ENCODE measurements around the gene PCDHGA1. TPM values are rescaled to one million over a fixed set of nuclear protein-coding genes. Genes with fewer than 3 reads are reported as not detected.
A peak's percentile ranks its signal among the peaks of the same experiment; 100 is the strongest.
"Not testable (repeated sequence)": the region's sequence is repeated elsewhere in the genome, so short reads cannot be mapped to it uniquely, and the experiment has no call there.

PCDHGA1 gene
- total RNA-seq, 6 experiments from 2014 or later, result 0.04 to 0.18 (median 0.12) TPM; not detected in 1

DNA sequence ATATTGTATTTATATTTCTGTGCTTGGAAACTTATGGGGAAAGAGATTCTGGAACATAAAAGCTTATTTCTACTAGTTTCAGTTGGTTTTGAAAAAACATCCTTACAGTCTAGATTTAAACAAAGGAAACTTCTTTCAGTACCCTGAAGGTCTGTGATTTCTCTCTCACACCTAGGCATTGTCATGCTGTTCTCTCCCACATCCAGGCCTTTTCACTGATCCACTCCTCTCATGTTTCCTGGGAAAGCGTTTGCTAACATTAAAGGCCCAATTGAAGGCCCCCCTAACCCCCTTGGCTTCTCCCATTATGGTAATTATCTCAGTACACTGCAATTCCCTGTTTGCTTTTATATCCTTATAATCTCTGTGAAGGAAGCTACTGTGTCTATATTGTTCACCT, 12.5 kb downstream of the PCDHGA1 start:
- no peak for TF ChIP-seq POLR2A (IDR thresholded peaks at IDR 0.05)
- TF ChIP-seq, protein P1, sequence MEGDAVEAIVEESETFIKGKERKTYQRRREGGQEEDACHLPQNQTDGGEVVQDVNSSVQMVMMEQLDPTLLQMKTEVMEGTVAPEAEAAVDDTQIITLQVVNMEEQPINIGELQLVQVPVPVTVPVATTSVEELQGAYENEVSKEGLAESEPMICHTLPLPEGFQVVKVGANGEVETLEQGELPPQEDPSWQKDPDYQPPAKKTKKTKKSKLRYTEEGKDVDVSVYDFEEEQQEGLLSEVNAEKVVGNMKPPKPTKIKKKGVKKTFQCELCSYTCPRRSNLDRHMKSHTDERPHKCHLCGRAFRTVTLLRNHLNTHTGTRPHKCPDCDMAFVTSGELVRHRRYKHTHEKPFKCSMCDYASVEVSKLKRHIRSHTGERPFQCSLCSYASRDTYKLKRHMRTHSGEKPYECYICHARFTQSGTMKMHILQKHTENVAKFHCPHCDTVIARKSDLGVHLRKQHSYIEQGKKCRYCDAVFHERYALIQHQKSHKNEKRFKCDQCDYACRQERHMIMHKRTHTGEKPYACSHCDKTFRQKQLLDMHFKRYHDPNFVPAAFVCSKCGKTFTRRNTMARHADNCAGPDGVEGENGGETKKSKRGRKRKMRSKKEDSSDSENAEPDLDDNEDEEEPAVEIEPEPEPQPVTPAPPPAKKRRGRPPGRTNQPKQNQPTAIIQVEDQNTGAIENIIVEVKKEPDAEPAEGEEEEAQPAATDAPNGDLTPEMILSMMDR (IDR thresholded peaks at IDR 0.05), result no peak
- WGBS (ENCODE audit: insufficient coverage, low coverage, low lambda C conversion rate, missing lambda C conversion rate), result 31% methylated on average over 1 of the region's 1 CpG
- H3K27me3 ChIP-seq, result no peaks in the 10 kb centered on the region
- H3K36me3 ChIP-seq, result no peaks in the 10 kb centered on the region
- ATAC-seq, result no peak
- H3K9me3 ChIP-seq, result peaks cover 0 to 4% (median 0%) of the 10 kb centered on the region in 4 donors
- H3K4me1 ChIP-seq, result no peaks in the 10 kb centered on the region
- DNase-seq, result no peak
- intact Hi-C loops (cut with DNase I), result no loop called here
- no peak overlapping the region for H3K4me3 ChIP-seq
- no peak overlapping the region for H3K27ac ChIP-seq

DNA sequence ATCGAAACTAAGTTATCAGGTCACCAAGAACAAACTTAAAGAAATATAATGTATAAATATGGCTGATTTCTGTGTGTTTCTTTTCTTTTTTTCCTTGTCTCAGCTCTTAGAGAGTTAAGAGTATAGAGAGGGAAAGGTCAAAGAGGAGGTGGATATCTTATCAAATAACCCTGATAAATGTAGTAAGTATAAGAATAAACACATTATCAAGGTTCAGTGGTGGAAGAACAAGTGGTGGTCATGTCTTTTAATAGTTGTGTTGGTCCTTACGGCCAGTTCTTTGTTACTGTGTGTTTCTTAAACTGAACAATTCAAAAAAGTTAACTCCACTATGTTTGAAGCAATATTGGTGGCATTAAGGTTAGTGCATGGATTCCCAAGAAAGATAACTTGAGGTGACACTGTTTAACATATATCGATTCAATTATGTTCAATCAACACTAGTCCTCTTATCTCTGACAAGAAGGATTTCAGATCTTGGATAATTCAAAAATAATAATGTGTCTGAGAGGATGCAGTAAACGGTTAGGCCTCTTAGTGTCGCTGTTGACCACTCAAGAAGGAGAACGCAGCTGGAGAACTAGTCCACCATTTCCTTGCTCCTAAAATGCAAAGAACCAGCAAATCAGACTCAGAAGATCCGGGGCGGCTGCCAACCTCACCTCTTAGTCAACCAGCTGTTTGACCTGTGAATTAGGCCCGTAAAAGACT, 13.1 kb downstream of the PCDHGA1 start, which contains the start of gene PCDHGA3:
Gene PCDHGA3, plus strand, starts transcription at position 588 of the 711 bp plus-strand sequence. CDS start 205 bp downstream, outside the sequence.
- H3K36me3 ChIP-seq, result no peaks in the 10 kb centered on the region
- no peaks in the 10 kb centered on the region for H3K27me3 ChIP-seq
- peak within 1 kb of the TSS in 2 of 3 donors; percentile 18 to 24 for H3K4me3 ChIP-seq
- no peak within 1 kb of the TSS for H3K27ac ChIP-seq
- TF ChIP-seq, protein P1 (IDR thresholded peaks at IDR 0.05), result peak in 3 of 4 donors; percentile 13 to 22 (median 22)
- TF ChIP-seq POLR2A (IDR thresholded peaks at IDR 0.05), result no peak
- 15% methylated on average over 9 of the region's 9 CpGs for WGBS (ENCODE audit: insufficient coverage, low coverage, low lambda C conversion rate, missing lambda C conversion rate)
- no peaks in the 10 kb centered on the region for H3K4me1 ChIP-seq
- DNase-seq, result no peak
- ATAC-seq, result peak in 2 of 4 donors; percentile 41 to 43
- intact Hi-C loops (cut with DNase I), result no loop called here
- H3K9me3 ChIP-seq, result peaks cover 0 to 4% (median 0%) of the 10 kb centered on the region in 4 donors

DNA sequence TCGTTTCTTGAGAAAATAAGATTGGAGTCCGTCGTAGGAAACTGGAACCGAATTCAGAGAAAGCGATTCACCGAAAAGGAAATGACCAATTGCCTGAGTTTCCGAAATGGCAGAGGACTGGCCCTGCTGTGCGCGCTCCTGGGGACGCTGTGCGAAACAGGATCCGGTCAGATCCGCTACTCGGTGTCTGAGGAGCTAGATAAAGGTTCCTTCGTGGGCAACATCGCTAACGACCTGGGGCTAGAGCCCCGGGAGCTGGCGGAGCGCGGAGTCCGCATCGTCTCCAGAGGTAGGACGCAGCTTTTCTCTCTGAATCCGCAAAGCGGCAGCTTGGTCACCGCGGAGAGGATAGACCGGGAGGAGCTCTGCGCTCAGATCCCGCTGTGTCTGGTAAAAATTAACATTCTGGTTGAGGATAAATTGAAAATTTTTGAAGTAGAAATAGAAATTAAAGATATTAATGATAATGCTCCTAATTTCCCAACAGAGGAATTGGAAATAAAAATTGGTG, 13.7 kb downstream of the PCDHGA1 start:
- ATAC-seq (no peak), DNase-seq (no peak)
- peaks cover 0 to 4% (median 0%) of the 10 kb centered on the region in 4 donors for H3K9me3 ChIP-seq
- intact Hi-C loops (cut with DNase I), result no loop called here
- H3K36me3 ChIP-seq, result no peaks in the 10 kb centered on the region
- 23% methylated on average over 13 of the region's 31 CpGs for WGBS (ENCODE audit: insufficient coverage, low coverage, low lambda C conversion rate, missing lambda C conversion rate)
- no peaks in the 10 kb centered on the region for H3K4me1 ChIP-seq
- no peaks in the 10 kb centered on the region for H3K27me3 ChIP-seq
- H3K4me3 ChIP-seq, result peak overlapping the region in 2 of 3 donors; percentile 18 to 24
- no peak for TF ChIP-seq POLR2A (IDR thresholded peaks at IDR 0.05)
- TF ChIP-seq, protein P1 (IDR thresholded peaks at IDR 0.05), result peak in 1 of 4 donors; percentile 2
- no peak overlapping the region for H3K27ac ChIP-seq

DNA sequence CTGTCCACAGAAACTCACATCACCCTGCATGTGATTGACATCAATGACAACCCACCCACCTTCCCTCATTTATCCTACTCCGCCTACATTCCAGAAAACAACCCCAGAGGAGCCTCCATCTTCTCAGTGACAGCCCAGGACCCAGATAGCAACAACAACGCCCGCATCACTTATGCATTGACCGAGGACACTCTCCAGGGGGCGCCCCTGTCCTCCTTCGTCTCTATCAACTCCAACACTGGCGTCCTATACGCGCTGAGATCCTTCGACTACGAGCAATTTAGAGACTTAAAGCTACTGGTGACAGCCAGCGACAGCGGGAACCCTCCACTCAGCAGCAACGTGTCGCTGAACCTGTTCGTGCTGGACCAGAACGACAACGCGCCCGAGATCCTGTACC, 15.0 kb downstream of the PCDHGA1 start:
- Histone ChIP-seq H3K27me3 (no peaks in the 10 kb centered on the region), H3K36me3 (no peaks in the 10 kb centered on the region), H3K4me3 (no peak overlapping the region), H3K9me3 (peaks cover 0 to 4% (median 0%) of the 10 kb centered on the region in 4 donors), H3K27ac (no peak overlapping the region), H3K4me1 (no peaks in the 10 kb centered on the region)
- no peak for TF ChIP-seq POLR2A (IDR thresholded peaks at IDR 0.05)
- TF ChIP-seq, protein P1 (IDR thresholded peaks at IDR 0.05), result no peak
- DNase-seq (peak in 1 of 3 donors; percentile 31), ATAC-seq (no peak)
- 54% methylated on average over 8 of the region's 20 CpGs for WGBS (ENCODE audit: insufficient coverage, low coverage, low lambda C conversion rate, missing lambda C conversion rate)
- intact Hi-C loops (cut with DNase I), result no loop called here

DNA sequence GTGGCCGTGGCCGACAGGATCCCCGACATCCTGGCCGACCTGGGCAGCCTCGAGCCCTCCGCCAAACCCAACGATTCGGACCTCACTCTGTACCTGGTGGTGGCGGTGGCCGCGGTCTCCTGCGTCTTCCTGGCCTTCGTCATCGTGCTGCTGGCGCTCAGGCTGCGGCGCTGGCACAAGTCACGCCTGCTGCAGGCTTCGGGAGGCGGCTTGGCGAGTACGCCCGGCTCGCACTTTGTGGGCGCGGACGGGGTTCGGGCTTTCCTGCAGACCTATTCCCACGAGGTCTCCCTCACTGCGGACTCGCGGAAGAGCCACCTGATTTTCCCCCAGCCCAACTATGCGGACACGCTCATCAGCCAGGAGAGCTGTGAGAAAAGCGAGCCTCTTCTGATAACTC, 15.7 kb downstream of the PCDHGA1 start:
- H3K36me3 ChIP-seq; H3K4me1 ChIP-seq; ATAC-seq; intact Hi-C loops (cut with DNase I); H3K9me3 ChIP-seq; DNase-seq; H3K27ac ChIP-seq; H3K27me3 ChIP-seq; H3K4me3 ChIP-seq: not testable (repeated sequence)
- WGBS (ENCODE audit: insufficient coverage, low coverage, low lambda C conversion rate, missing lambda C conversion rate), result 41% methylated on average over 8 of the region's 35 CpGs

All from right lobe of liver (tissue), 6 donors.